Measurements from ENCODE around the gene TCF4.

DNA sequence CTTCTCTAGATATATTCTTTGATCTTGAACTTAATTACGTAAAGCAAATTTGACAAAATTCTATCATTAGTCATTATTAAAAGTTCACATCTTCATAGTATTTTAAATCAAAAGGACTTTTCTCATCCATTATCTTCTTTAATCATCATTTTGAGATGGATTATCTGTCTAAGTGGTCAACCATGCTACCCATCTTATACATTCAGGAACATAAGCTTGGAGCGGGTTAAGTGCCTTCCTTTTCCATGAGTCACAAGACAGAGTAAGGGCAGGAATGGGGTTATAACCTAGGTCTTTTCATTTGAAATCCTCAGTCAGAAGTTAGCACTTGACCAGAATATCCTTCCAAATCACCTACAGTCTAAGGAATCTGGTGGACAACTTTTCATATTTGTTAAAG is 297.1 kb downstream of the TCF4 start:
- TF ChIP-seq, protein P1, sequence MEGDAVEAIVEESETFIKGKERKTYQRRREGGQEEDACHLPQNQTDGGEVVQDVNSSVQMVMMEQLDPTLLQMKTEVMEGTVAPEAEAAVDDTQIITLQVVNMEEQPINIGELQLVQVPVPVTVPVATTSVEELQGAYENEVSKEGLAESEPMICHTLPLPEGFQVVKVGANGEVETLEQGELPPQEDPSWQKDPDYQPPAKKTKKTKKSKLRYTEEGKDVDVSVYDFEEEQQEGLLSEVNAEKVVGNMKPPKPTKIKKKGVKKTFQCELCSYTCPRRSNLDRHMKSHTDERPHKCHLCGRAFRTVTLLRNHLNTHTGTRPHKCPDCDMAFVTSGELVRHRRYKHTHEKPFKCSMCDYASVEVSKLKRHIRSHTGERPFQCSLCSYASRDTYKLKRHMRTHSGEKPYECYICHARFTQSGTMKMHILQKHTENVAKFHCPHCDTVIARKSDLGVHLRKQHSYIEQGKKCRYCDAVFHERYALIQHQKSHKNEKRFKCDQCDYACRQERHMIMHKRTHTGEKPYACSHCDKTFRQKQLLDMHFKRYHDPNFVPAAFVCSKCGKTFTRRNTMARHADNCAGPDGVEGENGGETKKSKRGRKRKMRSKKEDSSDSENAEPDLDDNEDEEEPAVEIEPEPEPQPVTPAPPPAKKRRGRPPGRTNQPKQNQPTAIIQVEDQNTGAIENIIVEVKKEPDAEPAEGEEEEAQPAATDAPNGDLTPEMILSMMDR (IDR thresholded peaks at IDR 0.05; ENCODE audit: low read depth, low read length, missing input control), result no peak
- TF ChIP-seq SP1 (IDR thresholded peaks at IDR 0.05) (no peak), FOXA1 (IDR thresholded peaks at IDR 0.05) (no peak), RAD21 (IDR thresholded peaks at IDR 0.05) (no peak), REST (IDR thresholded peaks at IDR 0.05) (no peak), JUND (IDR thresholded peaks at IDR 0.05) (no peak), TAF1 (conservative IDR thresholded peaks at IDR 0.05) (no peak), GABPA (IDR thresholded peaks at IDR 0.05 in 1 of 2, conservative IDR thresholded peaks at IDR 0.05 in 1 of 2) (no peak), RXRA (IDR thresholded peaks at IDR 0.05) (no peak), ATF3 (IDR thresholded peaks at IDR 0.05) (no peak), YY1 (IDR thresholded peaks at IDR 0.05) (no peak)
